SKM-1 (cell line): ENCODE results near the gene CSNK2A1.
A peak's percentile ranks its signal among the peaks of the same experiment; 100 is the strongest.
"Not testable (repeated sequence)": the region's sequence is repeated elsewhere in the genome, so short reads cannot be mapped to it uniquely, and the experiment has no call there.

ENCODE experiments used
- DNase-seq: peaks from one replicate; lab custom pipeline; 2025; ENCODE audit not compliant: unreplicated experiment; lab: John Stamatoyannopoulos, UW

Gene CSNK2A1

DNA sequence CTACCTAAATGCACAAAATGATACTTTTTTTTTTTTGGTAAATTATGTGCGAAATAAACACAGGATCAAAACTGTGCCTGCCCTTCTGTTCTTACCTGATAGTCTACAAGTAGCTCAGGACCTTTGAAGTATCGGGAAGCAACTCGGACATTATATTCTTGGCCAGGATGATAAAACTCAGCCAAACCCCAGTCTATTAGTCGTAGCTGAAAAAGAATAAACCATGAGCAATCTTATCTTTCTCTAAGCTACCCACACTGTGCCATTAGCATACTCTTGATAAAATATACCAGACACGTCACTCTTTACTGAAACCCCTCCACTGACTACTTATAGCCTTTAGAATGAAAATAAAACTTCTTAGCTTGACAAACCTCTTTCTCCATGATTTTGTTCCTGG lies 51.4 kb downstream of the CSNK2A1 start:
- no peak for DNase-seq

DNA sequence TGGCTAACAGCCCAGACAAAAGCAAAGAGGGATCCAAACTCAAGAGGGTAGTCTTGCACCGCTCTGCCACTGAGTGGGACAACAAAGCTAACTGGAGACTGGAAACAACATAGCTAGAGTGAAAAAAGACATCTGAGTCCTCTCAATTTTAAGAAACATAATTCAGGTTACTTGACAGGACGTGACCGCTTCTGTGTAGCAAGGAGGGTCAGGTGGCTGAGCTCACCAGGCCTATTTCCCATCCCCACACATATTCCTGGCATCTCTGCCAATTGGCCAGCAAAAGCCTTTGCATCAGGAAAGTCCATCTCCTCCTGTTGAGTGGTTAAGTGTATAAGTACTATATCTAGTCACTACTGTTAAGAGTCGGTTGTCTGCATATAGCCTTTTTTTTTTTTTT lies 55.9 kb downstream of the CSNK2A1 start:
- DNase-seq, result no peak

GRCh38 chr20:483815-484644 lies 59.6 kb downstream of the CSNK2A1 start:
- DNase-seq, result no peak

DNA sequence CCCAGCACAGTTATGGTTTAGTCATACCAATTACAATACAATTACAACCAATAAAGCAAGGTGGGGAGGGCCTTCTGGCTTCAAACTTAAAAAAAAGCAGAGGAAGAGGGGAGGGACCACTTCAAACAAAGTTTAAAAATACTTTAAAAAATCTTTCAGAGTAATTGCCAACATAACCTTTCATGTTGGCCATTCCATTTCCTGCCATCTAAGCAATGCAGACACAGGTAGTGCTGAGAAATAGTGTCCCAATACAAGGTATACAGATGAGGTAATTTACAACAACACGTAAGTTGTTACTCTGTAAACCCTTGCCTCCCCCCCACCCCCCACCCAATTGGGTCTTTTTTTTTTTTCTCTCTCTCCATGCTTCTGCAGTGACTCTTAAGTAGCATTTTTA lies 62.4 kb downstream of the CSNK2A1 start:
- DNase-seq, result no peak

GRCh38 chr20:480044-480443 lies 63.5 kb downstream of the CSNK2A1 start:
- no peak for DNase-seq

DNA sequence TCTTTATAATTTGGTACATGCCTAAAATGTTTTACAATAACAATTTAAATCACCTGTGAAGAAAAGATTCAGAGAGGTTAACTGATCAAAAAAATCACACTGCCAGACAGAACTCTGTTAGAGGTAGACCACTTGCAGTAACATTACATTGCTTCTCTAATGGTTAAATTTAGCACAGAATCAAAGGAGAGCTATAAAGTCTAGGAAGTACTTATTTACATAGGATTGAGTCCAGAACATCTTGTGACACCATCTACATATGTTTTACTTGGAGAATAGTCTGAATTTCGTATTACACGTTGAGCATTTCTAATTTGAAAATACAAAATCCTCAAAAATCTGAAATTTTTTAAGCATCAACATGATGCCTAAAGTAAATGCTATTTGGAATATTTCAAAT lies 64.1 kb downstream of the CSNK2A1 start:
- DNase-seq, result no peak

GRCh38 chr20:478949-479429 lies 64.6 kb downstream of the CSNK2A1 start:
- peak; percentile 11 for DNase-seq

DNA sequence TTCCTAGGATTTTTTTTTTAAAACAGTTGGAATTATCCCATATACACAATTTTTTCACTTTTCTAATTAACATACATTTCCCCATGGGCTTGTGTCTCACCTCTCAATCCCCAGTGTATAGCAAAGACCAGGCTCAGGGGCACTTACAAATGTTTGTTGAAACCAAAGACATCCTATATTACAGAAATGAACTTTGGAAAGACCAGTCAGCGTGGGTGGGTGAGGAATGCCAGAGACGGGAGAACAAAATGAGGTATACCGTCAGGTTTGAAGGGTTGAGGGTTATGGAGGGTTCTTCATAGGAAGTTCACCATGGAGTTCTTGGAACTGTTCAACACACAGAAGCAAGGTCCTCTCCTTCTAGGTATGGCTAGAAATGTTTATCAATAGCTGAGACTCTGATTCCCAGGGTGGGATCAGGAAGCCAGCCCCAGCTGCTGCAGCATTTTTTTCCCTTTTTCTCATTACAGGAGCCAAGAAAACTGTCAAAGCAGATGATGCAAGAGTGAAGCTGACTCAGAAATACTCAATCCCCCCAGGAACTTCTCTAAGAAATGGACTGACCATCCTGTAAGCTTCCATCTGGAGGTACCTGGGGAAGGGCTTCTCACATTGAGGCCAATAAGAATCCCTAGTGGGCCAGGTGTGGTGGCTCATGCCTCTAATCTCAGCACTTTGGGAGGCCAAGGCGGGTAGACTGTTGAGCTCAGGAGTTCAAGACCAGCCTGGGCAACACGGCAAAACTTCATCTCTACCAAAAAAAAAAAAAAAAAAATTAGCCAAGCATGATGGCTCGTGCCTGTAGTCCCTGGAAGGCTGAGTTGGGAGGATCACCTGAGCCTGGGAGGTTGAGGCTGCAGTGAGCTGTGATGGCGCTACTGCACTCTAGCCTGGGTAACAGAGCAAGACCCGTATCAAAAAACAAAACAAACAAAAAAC lies 65.3 kb downstream of the CSNK2A1 start:
- DNase-seq, result no peak

DNA sequence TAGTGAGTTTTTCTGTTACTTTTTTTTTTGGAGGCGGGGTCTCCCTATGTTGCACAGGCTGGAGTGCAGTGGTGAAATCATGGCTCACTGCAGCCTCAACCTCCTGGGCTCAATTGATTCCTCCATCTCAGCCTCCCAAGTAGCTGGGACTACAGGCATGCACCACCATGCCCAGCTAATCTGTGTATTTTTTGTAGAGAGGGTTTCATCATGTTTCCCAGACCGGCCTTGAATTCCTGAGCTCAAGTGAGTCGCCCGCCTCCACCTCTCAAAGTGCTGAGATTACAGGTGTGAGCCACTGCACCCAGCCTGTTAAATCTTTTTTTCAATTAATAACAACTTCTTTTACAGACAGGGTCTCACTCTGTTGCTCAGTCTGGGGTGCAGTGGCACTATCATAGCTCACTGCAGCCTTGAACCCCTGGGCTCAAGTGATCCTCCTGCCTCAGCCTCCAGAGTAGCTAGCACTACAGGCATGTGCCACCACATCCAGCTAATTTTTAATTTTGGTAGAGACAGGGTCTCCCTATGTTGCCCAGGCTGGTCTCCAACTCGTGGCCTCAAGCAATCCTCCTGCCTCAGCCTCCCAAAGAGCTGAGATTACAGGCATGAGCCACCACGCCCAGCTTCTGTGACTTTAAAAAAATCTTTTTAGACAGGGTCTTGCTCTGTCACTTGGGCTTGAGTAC lies 66.9 kb downstream of the CSNK2A1 start:
- not testable (repeated sequence) for DNase-seq

DNA sequence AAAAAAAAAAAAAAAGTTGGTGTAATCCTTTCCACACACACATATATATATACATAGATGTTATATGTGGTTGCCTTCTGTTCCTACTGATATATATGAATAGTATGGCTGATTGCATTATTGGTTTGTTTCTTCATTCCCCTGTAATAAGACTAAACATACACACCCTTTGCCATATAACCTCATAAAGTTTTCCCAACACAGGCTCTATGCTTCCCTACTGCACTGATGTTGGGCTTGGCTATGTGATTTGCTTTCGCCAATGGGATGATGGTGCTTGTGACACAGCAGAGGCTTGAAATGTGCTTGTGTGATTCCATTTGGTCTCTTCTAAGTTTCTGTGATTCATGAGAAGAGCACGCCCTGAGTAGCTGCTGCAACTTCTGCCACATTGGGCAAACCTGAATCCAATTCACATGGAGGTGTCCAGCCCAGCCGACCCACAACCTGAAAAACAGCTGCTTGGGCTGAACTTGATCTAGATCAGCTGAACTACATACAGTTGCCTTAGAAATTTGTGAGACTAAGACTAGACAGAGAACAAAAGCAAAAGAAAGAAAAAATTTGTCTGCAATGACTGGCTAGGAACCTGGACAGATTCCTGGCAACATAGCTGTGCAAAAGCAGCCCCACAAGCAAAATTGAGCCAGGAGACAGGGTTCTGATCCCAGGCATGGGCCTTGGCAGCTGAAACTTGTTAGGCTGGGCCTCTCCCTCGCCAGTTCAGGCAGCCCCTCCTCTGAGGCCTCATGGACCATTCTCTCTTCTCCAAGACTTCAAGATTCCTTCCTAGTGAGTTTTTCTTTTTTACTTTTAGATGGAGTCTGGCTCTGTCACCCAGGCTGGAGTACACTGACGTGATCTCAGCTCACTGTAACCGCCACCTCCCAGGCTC lies 67.9 kb downstream of the CSNK2A1 start:
- no peak for DNase-seq

GRCh38 chr20:474581-474980 lies 69.0 kb downstream of the CSNK2A1 start:
- no peak for DNase-seq

- DNase-seq, result no peak
Measured at GRCh38 chr20:472889-473292, 70.7 kb downstream of the CSNK2A1 start.

DNA sequence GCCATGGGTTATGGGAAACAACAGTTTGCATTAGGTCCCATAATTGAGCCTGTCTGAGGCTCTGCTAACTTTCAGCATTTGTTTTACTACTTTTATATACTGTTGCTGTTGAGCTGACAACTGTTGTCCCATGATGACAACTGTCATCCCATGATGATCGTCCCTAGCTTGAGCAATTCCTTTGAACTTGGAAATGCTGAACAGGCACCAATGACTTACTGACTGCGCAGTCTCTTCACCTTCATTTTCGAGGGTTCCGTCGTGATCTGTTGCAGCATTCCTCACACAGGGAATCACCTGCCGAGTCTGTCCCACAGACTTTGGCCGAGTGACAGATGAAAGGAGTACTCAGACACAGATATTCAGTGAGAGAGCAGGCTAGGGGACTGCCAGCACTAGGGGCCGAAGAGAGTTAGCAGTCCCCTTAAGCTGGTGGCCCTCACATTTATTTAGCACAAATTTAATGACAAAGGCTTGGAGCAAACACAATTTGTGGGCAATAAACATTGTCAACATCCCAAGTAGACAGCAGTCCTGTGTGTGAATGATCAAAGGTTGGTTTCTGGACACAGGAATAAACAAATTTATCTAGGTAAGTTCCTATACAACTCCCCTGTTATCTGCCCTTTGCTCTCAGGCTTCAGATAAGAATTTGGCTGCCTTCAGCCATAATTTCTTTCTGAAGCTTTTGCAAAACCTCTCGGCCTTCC lies 71.3 kb downstream of the CSNK2A1 start:
- no peak for DNase-seq

GRCh38 chr20:469746-470490 lies 73.7 kb downstream of the CSNK2A1 start:
- DNase-seq, result no peak

- no peak for DNase-seq
Measured at GRCh38 chr20:467755-468154, 75.8 kb downstream of the CSNK2A1 start.

DNA sequence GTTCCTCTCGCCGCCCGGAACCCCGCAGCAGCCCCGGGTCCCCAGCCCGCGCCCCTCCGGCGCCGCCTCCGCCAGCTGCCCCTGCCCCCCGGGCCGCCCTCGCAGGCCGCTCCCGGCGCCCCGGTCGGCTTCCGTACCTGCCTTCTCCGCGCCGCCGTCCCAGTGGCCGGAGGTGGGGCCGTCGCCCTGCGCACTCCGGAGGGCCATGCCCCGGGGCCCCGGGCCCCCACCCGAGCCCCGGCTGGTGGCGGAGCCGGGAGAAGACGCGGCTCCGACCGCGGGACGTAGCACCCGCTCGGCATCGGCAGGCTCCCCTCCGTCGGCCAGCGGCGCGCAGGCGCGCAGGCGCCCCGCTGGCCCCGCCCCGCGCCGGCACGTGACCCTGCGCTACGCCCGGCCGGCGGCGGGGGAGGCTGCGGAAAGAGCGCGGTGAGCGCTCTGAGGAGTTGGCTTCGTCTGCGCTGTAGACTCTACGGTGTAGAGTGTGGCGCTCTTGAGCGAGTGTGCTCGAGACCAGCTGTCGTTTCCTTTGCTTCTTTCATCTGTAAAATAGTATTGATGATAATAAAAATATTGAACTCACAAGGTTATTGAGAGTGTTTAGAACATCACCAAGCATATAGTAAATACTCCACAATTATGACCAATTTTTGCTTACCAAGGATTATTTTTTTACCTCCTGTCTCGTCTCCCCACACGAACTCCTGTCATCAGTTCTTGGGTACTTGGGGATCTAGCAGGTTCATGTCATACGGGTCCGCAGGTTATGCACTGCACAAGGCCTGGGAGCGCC lies 81.2 kb downstream of the CSNK2A1 start, which contains the start of gene TBC1D20:
TBC1D20 (minus strand) TSS at position 335 of the 793 bp plus-strand sequence; CDS start at position 207, 128 bp downstream.
- DNase-seq, result peak; percentile 20

- DNase-seq, result no peak
Measured at GRCh38 chr20:461254-462198, 82.1 kb downstream of the CSNK2A1 start.
